ENCODE data around the gene BEND3.

- no peak for TF ChIP-seq CTCF (IDR thresholded peaks at IDR 0.05)
- TF ChIP-seq POLR2A (IDR thresholded peaks at IDR 0.05), result no peak
Measured at GRCh38 chr6:107103082-107103481, 12.2 kb downstream of the BEND3 start.

Data from ovary (tissue), 3 donors.